RCC 7860 (cell line): ENCODE measurements around the gene ATG16L2.
A peak's percentile ranks its signal among the peaks of the same experiment; 100 is the strongest.
"Not testable (repeated sequence)": the region's sequence is repeated elsewhere in the genome, so short reads cannot be mapped to it uniquely, and the experiment has no call there.

Experiments used
- DNase-seq: peaks from one replicate; pipeline ENCODE4 v3.0.0-alpha.2; 2015; ENCODE audit warnings: low spot score
- FAIRE-seq: peaks from 2 replicates; lab custom pipeline; 2012; peaks lifted over from hg19 to GRCh38; lab: Jason Lieb, UNC

ATG16L2 gene

GRCh38 chr11:72824020-72824419 is 9.8 kb downstream of the ATG16L2 start:
- DNase-seq (no peak), FAIRE-seq (no peak)

- FAIRE-seq: no peak
- no peak for DNase-seq
These were observed 10.7 kb downstream of the ATG16L2 start for GRCh38 chr11:72824811-72825505.

- no peak for DNase-seq
- no peak for FAIRE-seq
These were observed 11.4 kb downstream of the ATG16L2 start for GRCh38 chr11:72825661-72826060.

GRCh38 chr11:72826191-72826941 is 12.2 kb downstream of the ATG16L2 start:
- DNase-seq (no peak), FAIRE-seq (no peak)

GRCh38 chr11:72826942-72827480 is 12.8 kb downstream of the ATG16L2 start:
- no peak for FAIRE-seq

GRCh38 chr11:72827656-72828055 is 13.4 kb downstream of the ATG16L2 start:
- FAIRE-seq, DNase-seq: not testable (repeated sequence)

More at GRCh38 chr11:72826942-72827480, 12.8 kb downstream of the ATG16L2 start:
- DNase-seq: no peak

GRCh38 chr11:72828081-72828567 is 13.9 kb downstream of the ATG16L2 start:
- FAIRE-seq (no peak), DNase-seq (no peak)

GRCh38 chr11:72828692-72829101 is 14.5 kb downstream of the ATG16L2 start:
- no peak for DNase-seq
- FAIRE-seq: no peak

- FAIRE-seq: no peak
- DNase-seq: no peak
These were observed 15.0 kb downstream of the ATG16L2 start for GRCh38 chr11:72829178-72829577.

- FAIRE-seq: no peak
- no peak for DNase-seq
These were observed 15.8 kb downstream of the ATG16L2 start for GRCh38 chr11:72829884-72830533.

- FAIRE-seq: no peak
These were observed 17.5 kb downstream of the ATG16L2 start for GRCh38 chr11:72831521-72832300.

GRCh38 chr11:72832301-72833082 is 18.3 kb downstream of the ATG16L2 start:
- no peak for DNase-seq
- no peak for FAIRE-seq

More at GRCh38 chr11:72831521-72832300, 17.5 kb downstream of the ATG16L2 start:
- DNase-seq: peak; percentile 47

GRCh38 chr11:72833083-72833733 is 19.0 kb downstream of the ATG16L2 start:
- no peak for FAIRE-seq
- no peak for DNase-seq

- no peak for FAIRE-seq
- DNase-seq: no peak
These were observed 19.7 kb downstream of the ATG16L2 start for GRCh38 chr11:72833811-72834493.

GRCh38 chr11:72834905-72835304 is 20.7 kb downstream of the ATG16L2 start:
- no peak for FAIRE-seq
- DNase-seq: no peak

- FAIRE-seq (no peak), DNase-seq (no peak)
These were observed 21.9 kb downstream of the ATG16L2 start for GRCh38 chr11:72836111-72836510.

GRCh38 chr11:72838691-72839305 is 24.6 kb downstream of the ATG16L2 start:
- no peak for DNase-seq
- FAIRE-seq: no peak

GRCh38 chr11:72840780-72841179 is 26.6 kb downstream of the ATG16L2 start:
- FAIRE-seq: no peak
- DNase-seq: no peak
